A549 treated with AZD9567 at 1 μM for 4 hours (cell line): Measurements from ENCODE around the gene MPPE1. TPM values are rescaled to one million over a fixed set of nuclear protein-coding genes. Genes with fewer than 3 reads are reported as not detected.

Experiments used
- total RNA-seq: library from RNA; stranded (reverse); fragments of 200-300 nt; extraction: Qiagen RNA extraction; gene quantifications from 5 replicates; pipeline ENCODE4 v1.2.3, GENCODE V29; 2022; ENCODE audit not compliant: insufficient read depth

MPPE1 gene
- 18.3 to 23.2 TPM (median 20.7 TPM) in 5 replicates for total RNA-seq

GRCh38 chr18:11908182-11909060, at the start of gene MPPE1:
Gene MPPE1 (minus strand): TSS chr18:11908317. CDS start chr18:11897264, 11,053 bp downstream.

GRCh38 chr18:11851146-11851805, 56.8 kb downstream of the MPPE1 start, which contains the start of gene CHMP1B:
Gene CHMP1B (plus strand): TSS chr18:11851413. CDS start chr18:11851512, 99 bp downstream.

Other genes with a start within 250 kb of the MPPE1 start
- gene GNAL, start 219.1 kb downstream of the MPPE1 start, total RNA-seq: 4.2 to 6.6 TPM (median 5.2 TPM) in 5 replicates
- gene CHMP1B, start 56.9 kb downstream of the MPPE1 start, total RNA-seq: 46.0 to 57.1 TPM (median 48.9 TPM) in 5 replicates
- 60.1 to 97.4 TPM (median 86.1 TPM) in 5 replicates for gene IMPA2, start 73.2 kb upstream of the MPPE1 start, total RNA-seq
- gene ANKRD62, start 185.5 kb upstream of the MPPE1 start, total RNA-seq: not detected in 5 replicates